ENCODE results near the gene NID1.
"Not testable (repeated sequence)": the region's sequence is repeated elsewhere in the genome, so short reads cannot be mapped to it uniquely, and the experiment has no call there.

Gene NID1

DNA sequence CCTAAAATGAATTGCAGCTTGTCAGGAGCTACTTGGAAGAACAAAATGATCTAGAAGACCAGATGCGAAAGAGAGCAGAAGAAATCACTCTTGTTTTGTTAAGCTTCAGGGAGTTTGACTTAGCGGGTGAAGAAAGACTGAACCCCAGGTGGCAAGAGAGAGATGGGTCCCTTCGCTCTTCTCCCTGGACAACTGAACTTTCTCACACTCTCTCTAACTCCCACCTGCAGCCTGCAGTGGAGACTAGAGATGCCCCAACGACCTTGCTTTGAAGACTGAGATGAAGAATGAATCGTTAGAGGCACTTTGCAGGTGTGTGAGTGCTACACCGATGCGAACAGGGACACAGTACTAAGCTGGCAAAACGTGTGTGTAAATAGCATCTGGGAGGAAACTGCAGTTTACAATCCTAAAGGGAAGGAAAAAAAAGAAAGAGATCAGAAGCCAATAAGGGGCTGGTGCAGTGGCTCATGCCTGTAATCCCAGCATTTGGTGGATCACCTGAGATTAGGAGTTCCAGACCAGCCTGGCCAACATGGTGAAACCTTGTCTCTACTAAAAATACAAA, 133.6 kb downstream of the NID1 start:
- no peak for DNase-seq

GRCh38 chr1:235930543-235930942, 134.3 kb downstream of the NID1 start:
- no peak for DNase-seq

DNA sequence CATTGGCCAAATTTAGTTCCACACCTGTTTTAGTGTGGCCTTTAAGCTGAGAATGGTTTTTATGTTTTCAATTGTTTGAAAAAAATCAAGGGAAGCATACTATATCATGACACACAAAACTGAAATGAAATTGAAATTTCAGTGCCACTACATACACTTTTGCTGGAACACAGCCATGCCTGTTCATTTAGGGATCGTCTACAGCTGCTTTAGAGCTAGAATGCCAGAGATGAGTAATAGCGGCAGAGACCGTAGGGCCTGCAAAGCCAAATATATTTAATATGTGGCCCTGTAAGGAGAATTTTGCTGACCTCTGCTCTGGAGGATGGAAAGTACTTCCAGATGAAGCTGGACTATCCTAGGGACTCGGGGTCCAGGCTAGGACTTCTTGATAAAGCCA, 135.7 kb downstream of the NID1 start:
- no peak for DNase-seq

DNA sequence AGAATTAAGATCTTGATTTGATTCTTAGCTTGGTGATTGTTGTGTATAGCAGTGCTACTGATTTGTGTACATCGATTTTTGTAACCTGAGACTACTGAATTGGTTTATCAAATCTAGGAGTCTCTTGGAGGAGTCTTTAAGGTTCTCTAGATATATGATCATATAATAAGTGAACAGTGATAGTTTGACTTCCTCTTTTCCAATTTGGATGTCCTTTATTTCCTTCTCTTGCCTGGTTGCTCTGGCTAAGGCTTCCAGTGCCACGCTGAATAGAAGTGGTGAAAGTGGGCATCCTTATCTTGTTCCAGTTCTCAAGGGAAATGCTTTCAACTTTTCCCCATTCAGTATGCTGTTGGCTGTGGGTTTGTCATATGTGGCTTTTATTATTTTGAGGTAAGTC, 136.7 kb downstream of the NID1 start:
- DNase-seq, result no peak

GRCh38 chr1:235927551-235927950, 137.3 kb downstream of the NID1 start:
- DNase-seq, result not testable (repeated sequence)
